ENCODE results near the gene CSTPP1. TPM values are rescaled to one million over a fixed set of nuclear protein-coding genes. Genes with fewer than 3 reads are reported as not detected.

Gene CSTPP1
- total and polyA plus RNA-seq, 2 of the 8 experiments (the other 6 are each of a cell fraction or from before 2014, with no cell fraction given) = 24.2 to 28.7 TPM

- Histone ChIP-seq H3K9me3 (ENCODE audit: insufficient read depth in 2 of 2, low read depth in 1 of 2, low read length in 1 of 2) (no peaks in the 10 kb centered on the region), H3K36me3 (ENCODE audit: control insufficient read depth in 2 of 4, insufficient read depth in 4 of 4, low read length in 3 of 4) (no peaks in the 10 kb centered on the region), H2BK120ac (replicated peaks; ENCODE audit: low read depth, low read length) (no peak overlapping the region), H2BK15ac (ENCODE audit: low read length) (no peak overlapping the region), H4K5ac (ENCODE audit: insufficient read length, low read depth, low read length) (no peak overlapping the region), H3K79me1 (ENCODE audit: low read depth, low read length) (peaks cover 6% of the 10 kb centered on the region), H3K9ac (replicated peaks in 1 of 4; ENCODE audit: extremely low read depth in 1 of 4, low read depth in 3 of 4, low read length in 3 of 4) (no peak overlapping the region), H4K20me1 (replicated peaks in 1 of 2; ENCODE audit: control insufficient read depth in 1 of 2, insufficient read depth in 2 of 2, low read length in 2 of 2) (no peaks in the 10 kb centered on the region), H3K27ac (ENCODE audit: low read depth, low read length) (no peak overlapping the region; the same call in 1 of the 2 replicates), H2BK12ac (ENCODE audit: low read depth, low read length) (0 out of 2 replicates have a peak overlapping the region, but pooled peaks have one; percentile 51), H3K14ac (ENCODE audit: insufficient read length) (no peak overlapping the region), H3K4me2 (ENCODE audit: insufficient read depth in 1 of 2, low read depth in 2 of 2, low read length in 2 of 2) (peak overlapping the region; percentile 30 to 39; a peak in 3 of 4 replicates), H3K4ac (replicated peaks; ENCODE audit: insufficient read length, low read depth, low read length) (no peak overlapping the region), H3K56ac (replicated peaks; ENCODE audit: insufficient read length, low read depth, low read length) (no peak overlapping the region), H2BK5ac (ENCODE audit: low read depth, low read length) (no peak overlapping the region), H3K23ac (ENCODE audit: insufficient read length) (no peak overlapping the region), H4K8ac (ENCODE audit: extremely low read depth, insufficient read depth, low read length) (no peak overlapping the region), H3K4me1 (replicated peaks in 1 of 4; ENCODE audit: control insufficient read depth in 3 of 4, insufficient read depth in 4 of 4, low read length in 3 of 4) (peaks cover 13 to 27% (median 21%) of the 10 kb centered on the region in 4 experiments), H2AFZ (ENCODE audit: low read length) (peak overlapping the region; percentile 16; the same call in 1 of the 2 replicates), H3K79me2 (ENCODE audit: control insufficient read depth in 1 of 2, insufficient read depth in 2 of 2, low read length in 2 of 2) (peaks cover 0 to 17% of the 10 kb centered on the region in 2 experiments; a peak in 2 of 4 replicates), H4K91ac (replicated peaks; ENCODE audit: insufficient read length, low read length) (no peak overlapping the region), H3K4me3 (ENCODE audit: extremely low read depth in 1 of 4, insufficient read depth in 2 of 4, low read depth in 3 of 4, low read length in 4 of 4) (0 out of 8 replicates have a peak overlapping the region, but pooled peaks of 2 of the 4 experiments have one; percentile 6 to 16), H3K23me2 (ENCODE audit: low read depth, low read length) (no peaks in the 10 kb centered on the region), H3K18ac (ENCODE audit: extremely low read depth, low read length) (no peak overlapping the region), H3K27me3 (replicated peaks in 1 of 4; ENCODE audit: control insufficient read depth in 3 of 4, extremely low read depth in 1 of 4, insufficient read depth in 3 of 4, low read length in 3 of 4) (no peaks in the 10 kb centered on the region), H2BK20ac (ENCODE audit: low read length) (0 out of 2 replicates have a peak overlapping the region, but pooled peaks have one; percentile 36), H2AK5ac (ENCODE audit: low read depth, low read length) (no peak overlapping the region; the same call in 1 of the 2 replicates)
- TF ChIP-seq ASH2L (IDR thresholded peaks at IDR 0.05; ENCODE audit: low read length) (peak; percentile 37), EGR1 (IDR thresholded peaks at IDR 0.05; ENCODE audit: borderline replicate concordance, low read depth, low read length) (peak; percentile 48; the same call in 1 of the 2 replicates), YY1 (IDR thresholded peaks at IDR 0.05; ENCODE audit: low read depth, low read length) (0 out of 2 replicates have a peak, but pooled peaks have one; percentile 14), SUZ12 (IDR thresholded peaks at IDR 0.05; ENCODE audit: low read length) (no peak), TEAD4 (IDR thresholded peaks at IDR 0.05; ENCODE audit: low read depth, low read length) (0 out of 2 replicates have a peak, but pooled peaks have one; percentile 52)
- DNase-seq (ENCODE audit: low read depth in 1 of 2, low spot score in 2 of 2) (peak; percentile 41 to 62), FAIRE-seq (no peak)
- 22% methylated on average over 13 of the region's 13 CpGs; no CpG with 5 or more reads in 1 of the 2 experiments for WGBS, 2 experiments (ENCODE audit: extremely low coverage in 1 of 2, insufficient coverage in 1 of 2, insufficient read length in 1 of 2, insufficient replicate concordance in 2 of 2, low coverage in 1 of 2, low lambda C conversion rate in 2 of 2, missing lambda C conversion rate in 1 of 2)
- POLR2A ChIA-PET (ENCODE audit: partially characterized antibody) = interaction anchor here (0.6 to 1.1 kb wide), 7 partner anchors 10 to 308 kb away, joined by 3 to 6 read pairs (median 4); partner anchors contain the start of genes DDB2 and LRP4
- CTCF ChIA-PET (ENCODE audit: partially characterized antibody) = interaction anchor here (1.3 to 7.5 kb wide), 4 partner anchors 10 to 247 kb away, joined by 3 to 44 read pairs (median 10); no protein-coding TSS in a partner anchor
Measured at GRCh38 chr11:46906609-46907041, 29.9 kb upstream of the CSTPP1 start.
